HG03558 (cell line): ENCODE results near the gene THOC2.
"Not testable (repeated sequence)": the region's sequence is repeated elsewhere in the genome, so short reads cannot be mapped to it uniquely, and the experiment has no call there.

Source experiments
- ATAC-seq: cut with Tn5 transposase; IDR thresholded peaks from one replicate; pipeline ENCODE4 v1.9.1; 2021; ENCODE audit warnings: moderate number of reproducible peaks; ENCODE audit not compliant: unreplicated experiment; ENCODE audit errors: extremely low read depth

Gene THOC2

GRCh38 chrX:123675154-123675553 lies 57.7 kb downstream of the THOC2 start:
- no peak for ATAC-seq

GRCh38 chrX:123673813-123674212 lies 59.0 kb downstream of the THOC2 start:
- ATAC-seq, result no peak

GRCh38 chrX:123665197-123665596 lies 67.7 kb downstream of the THOC2 start:
- no peak for ATAC-seq

- not testable (repeated sequence) for ATAC-seq
Measured at GRCh38 chrX:123664467-123665167, 68.2 kb downstream of the THOC2 start.

- ATAC-seq, result not testable (repeated sequence)
Measured at GRCh38 chrX:123663720-123664119, 69.1 kb downstream of the THOC2 start.

- ATAC-seq, result not testable (repeated sequence)
Measured at GRCh38 chrX:123656507-123656906, 76.3 kb downstream of the THOC2 start.

GRCh38 chrX:123648811-123649181 lies 84.1 kb downstream of the THOC2 start:
- not testable (repeated sequence) for ATAC-seq

- ATAC-seq, result no peak
Measured at GRCh38 chrX:123648028-123648810, 84.6 kb downstream of the THOC2 start.

- ATAC-seq, result no peak
Measured at GRCh38 chrX:123647244-123647643, 85.6 kb downstream of the THOC2 start.

GRCh38 chrX:123629502-123629901 lies 103.3 kb downstream of the THOC2 start:
- no peak for ATAC-seq

- no peak for ATAC-seq
Measured at GRCh38 chrX:123626962-123627361, 105.9 kb downstream of the THOC2 start.

- no peak for ATAC-seq
Measured at GRCh38 chrX:123625952-123626351, 106.9 kb downstream of the THOC2 start.

- ATAC-seq, result no peak
Measured at GRCh38 chrX:123625477-123625876, 107.4 kb downstream of the THOC2 start.

GRCh38 chrX:123617007-123617406 lies 115.8 kb downstream of the THOC2 start:
- ATAC-seq, result no peak

GRCh38 chrX:123610915-123611314 lies 121.9 kb downstream of the THOC2 start:
- no peak for ATAC-seq

- no peak for ATAC-seq
Measured at GRCh38 chrX:123607806-123608205, 125.0 kb downstream of the THOC2 start.

- ATAC-seq, result no peak
Measured at GRCh38 chrX:123607270-123607669, 125.6 kb downstream of the THOC2 start.

- no peak for ATAC-seq
Measured at GRCh38 chrX:123603491-123603890, 129.4 kb downstream of the THOC2 start.

GRCh38 chrX:123601437-123601836 lies 131.4 kb downstream of the THOC2 start:
- no peak for ATAC-seq

GRCh38 chrX:123600181-123600580 lies 132.7 kb downstream of the THOC2 start:
- no peak for ATAC-seq

GRCh38 chrX:123590842-123591486 lies 141.9 kb downstream of the THOC2 start:
- ATAC-seq, result no peak
